ENCODE measurements around the gene FILIP1. TPM values are rescaled to one million over a fixed set of nuclear protein-coding genes. Genes with fewer than 3 reads are reported as not detected.
A peak's percentile ranks its signal among the peaks of the same experiment; 100 is the strongest.
"Not testable (repeated sequence)": the region's sequence is repeated elsewhere in the genome, so short reads cannot be mapped to it uniquely, and the experiment has no call there.

The FILIP1 gene
- polyA plus RNA-seq, 3 donors: not detected

GRCh38 chr6:75445738-75446137 is 47.9 kb downstream of the FILIP1 start:
- Mint-ChIP-seq H3K9me3 (peaks cover 0 to 4% (median 0%) of the 10 kb centered on the region in 7 donors), H3K36me3 (no peaks in the 10 kb centered on the region), H3K27me3 (ENCODE audit: low read depth in 3 of 3) (peaks cover 0 to 5% (median 0%) of the 10 kb centered on the region in 3 donors), H3K27ac (no peak overlapping the region), H3K4me1 (no peaks in the 10 kb centered on the region), H3K4me3 (no peak overlapping the region)
- intact Hi-C loops (cut with micrococcal nuclease): no loop called here
- Histone ChIP-seq H3K27me3 (ENCODE audit: control insufficient read depth in 2 of 2, insufficient read depth in 2 of 2, low read length in 2 of 2) (no peaks in the 10 kb centered on the region), H3K9me3 (replicated peaks in 1 of 2; ENCODE audit: control insufficient read depth in 1 of 2, insufficient read depth in 1 of 2, low read length in 2 of 2) (no peaks in the 10 kb centered on the region), H3K27ac (ENCODE audit: low read depth in 1 of 2, low read length in 2 of 2) (no peak overlapping the region), H3K4me3 (replicated peaks in 1 of 3; ENCODE audit: low read depth in 2 of 3, low read length in 3 of 3) (no peak overlapping the region), H4K20me1 (ENCODE audit: insufficient read depth, low read length) (no peaks in the 10 kb centered on the region), H3K4me2 (replicated peaks; ENCODE audit: extremely low read depth, low read length, poor library complexity, severe bottlenecking) (no peak overlapping the region), H3K36me3 (replicated peaks in 1 of 2; ENCODE audit: control insufficient read depth in 1 of 2, insufficient read depth in 2 of 2, low read length in 2 of 2) (no peaks in the 10 kb centered on the region), H3K79me2 (ENCODE audit: insufficient read depth, low read length) (no peaks in the 10 kb centered on the region), H3K9ac (ENCODE audit: insufficient read depth, low read length, poor library complexity, severe bottlenecking) (no peak overlapping the region), H2AFZ (ENCODE audit: insufficient read depth, low read depth, low read length, poor library complexity, severe bottlenecking) (no peak overlapping the region), H3K4me1 (ENCODE audit: control insufficient read depth in 1 of 2, insufficient read depth in 2 of 2, low read length in 2 of 2) (no peaks in the 10 kb centered on the region)
- no peak for TF ChIP-seq CTCF (IDR thresholded peaks at IDR 0.05)
- DNase-seq: no peak

- Histone ChIP-seq H3K4me3 (replicated peaks in 1 of 3; ENCODE audit: low read depth in 2 of 3, low read length in 3 of 3) (no peak overlapping the region), H4K20me1 (ENCODE audit: insufficient read depth, low read length) (no peaks in the 10 kb centered on the region), H3K9ac (ENCODE audit: insufficient read depth, low read length, poor library complexity, severe bottlenecking) (no peak overlapping the region), H3K79me2 (ENCODE audit: insufficient read depth, low read length) (no peaks in the 10 kb centered on the region), H3K36me3 (replicated peaks in 1 of 2; ENCODE audit: control insufficient read depth in 1 of 2, insufficient read depth in 2 of 2, low read length in 2 of 2) (no peaks in the 10 kb centered on the region), H3K27me3 (ENCODE audit: control insufficient read depth in 2 of 2, insufficient read depth in 2 of 2, low read length in 2 of 2) (no peaks in the 10 kb centered on the region), H3K4me1 (ENCODE audit: control insufficient read depth in 1 of 2, insufficient read depth in 2 of 2, low read length in 2 of 2) (no peaks in the 10 kb centered on the region), H3K9me3 (replicated peaks in 1 of 2; ENCODE audit: control insufficient read depth in 1 of 2, insufficient read depth in 1 of 2, low read length in 2 of 2) (no peaks in the 10 kb centered on the region), H2AFZ (ENCODE audit: insufficient read depth, low read depth, low read length, poor library complexity, severe bottlenecking) (no peak overlapping the region), H3K4me2 (replicated peaks; ENCODE audit: extremely low read depth, low read length, poor library complexity, severe bottlenecking) (no peak overlapping the region), H3K27ac (ENCODE audit: low read depth in 1 of 2, low read length in 2 of 2) (no peak overlapping the region)
- peaks cover 0 to 4% (median 0%) of the 10 kb centered on the region in 3 donors for H3K27me3 Mint-ChIP-seq (ENCODE audit: low read depth in 3 of 3)
- peaks cover 0 to 7% (median 3%) of the 10 kb centered on the region in 7 donors for H3K9me3 Mint-ChIP-seq
- H3K4me3 Mint-ChIP-seq: peak overlapping the region in 1 of 2 donors; percentile 7
- TF ChIP-seq CTCF (IDR thresholded peaks at IDR 0.05): no peak
- no peak for DNase-seq
- H3K36me3 Mint-ChIP-seq: no peaks in the 10 kb centered on the region
- intact Hi-C loops (cut with micrococcal nuclease): no loop called here
- no peaks in the 10 kb centered on the region for H3K4me1 Mint-ChIP-seq
- H3K27ac Mint-ChIP-seq: no peak overlapping the region
- WGBS (ENCODE audit: insufficient coverage): no CpG with 5 or more reads among the region's 2 CpGs
These were observed 48.7 kb downstream of the FILIP1 start for GRCh38 chr6:75444899-75445298.

GRCh38 chr6:75441883-75442282 is 51.7 kb downstream of the FILIP1 start:
- H3K4me1 Mint-ChIP-seq; H3K27me3 Mint-ChIP-seq (ENCODE audit: low read depth in 3 of 3); H3K9me3 ChIP-seq (replicated peaks in 1 of 2; ENCODE audit: control insufficient read depth in 1 of 2, insufficient read depth in 1 of 2, low read length in 2 of 2); H2AFZ ChIP-seq (ENCODE audit: insufficient read depth, low read depth, low read length, poor library complexity, severe bottlenecking); intact Hi-C loops (cut with micrococcal nuclease); H3K4me2 ChIP-seq (replicated peaks; ENCODE audit: extremely low read depth, low read length, poor library complexity, severe bottlenecking); H3K27ac Mint-ChIP-seq; H3K9me3 Mint-ChIP-seq; DNase-seq; H4K20me1 ChIP-seq (ENCODE audit: insufficient read depth, low read length); H3K4me1 ChIP-seq (ENCODE audit: control insufficient read depth in 1 of 2, insufficient read depth in 2 of 2, low read length in 2 of 2); H3K4me3 ChIP-seq (replicated peaks in 1 of 3; ENCODE audit: low read depth in 2 of 3, low read length in 3 of 3); H3K27ac ChIP-seq (ENCODE audit: low read depth in 1 of 2, low read length in 2 of 2); H3K4me3 Mint-ChIP-seq; H3K9ac ChIP-seq (ENCODE audit: insufficient read depth, low read length, poor library complexity, severe bottlenecking); H3K36me3 Mint-ChIP-seq; H3K27me3 ChIP-seq (ENCODE audit: control insufficient read depth in 2 of 2, insufficient read depth in 2 of 2, low read length in 2 of 2); H3K36me3 ChIP-seq (replicated peaks in 1 of 2; ENCODE audit: control insufficient read depth in 1 of 2, insufficient read depth in 2 of 2, low read length in 2 of 2); H3K79me2 ChIP-seq (ENCODE audit: insufficient read depth, low read length): not testable (repeated sequence)
- WGBS (ENCODE audit: insufficient coverage): no CpG with 5 or more reads among the region's 29 CpGs

- H3K27ac Mint-ChIP-seq, DNase-seq: not testable (repeated sequence)
These were observed 52.1 kb downstream of the FILIP1 start for GRCh38 chr6:75441479-75441878.

More at GRCh38 chr6:75441479-75441878, 52.1 kb downstream of the FILIP1 start:
- H3K9me3 Mint-ChIP-seq; H3K4me2 ChIP-seq (replicated peaks; ENCODE audit: extremely low read depth, low read length, poor library complexity, severe bottlenecking); H3K9me3 ChIP-seq (replicated peaks in 1 of 2; ENCODE audit: control insufficient read depth in 1 of 2, insufficient read depth in 1 of 2, low read length in 2 of 2); intact Hi-C loops (cut with micrococcal nuclease); H3K4me3 Mint-ChIP-seq; H3K4me1 Mint-ChIP-seq; H3K4me1 ChIP-seq (ENCODE audit: control insufficient read depth in 1 of 2, insufficient read depth in 2 of 2, low read length in 2 of 2); H3K36me3 ChIP-seq (replicated peaks in 1 of 2; ENCODE audit: control insufficient read depth in 1 of 2, insufficient read depth in 2 of 2, low read length in 2 of 2); H3K4me3 ChIP-seq (replicated peaks in 1 of 3; ENCODE audit: low read depth in 2 of 3, low read length in 3 of 3); H3K9ac ChIP-seq (ENCODE audit: insufficient read depth, low read length, poor library complexity, severe bottlenecking); H3K27ac ChIP-seq (ENCODE audit: low read depth in 1 of 2, low read length in 2 of 2); H4K20me1 ChIP-seq (ENCODE audit: insufficient read depth, low read length); H3K27me3 ChIP-seq (ENCODE audit: control insufficient read depth in 2 of 2, insufficient read depth in 2 of 2, low read length in 2 of 2); H2AFZ ChIP-seq (ENCODE audit: insufficient read depth, low read depth, low read length, poor library complexity, severe bottlenecking); H3K27me3 Mint-ChIP-seq (ENCODE audit: low read depth in 3 of 3); H3K36me3 Mint-ChIP-seq; H3K79me2 ChIP-seq (ENCODE audit: insufficient read depth, low read length): not testable (repeated sequence)
- WGBS (ENCODE audit: insufficient coverage): 92% methylated on average over 8 of the region's 33 CpGs
